OCI-M2 (cell line): ENCODE measurements around the gene TLE5.

ENCODE experiments used
- DNase-seq: peaks from one replicate; lab custom pipeline; 2025; ENCODE audit not compliant: unreplicated experiment; lab: John Stamatoyannopoulos, UW

The TLE5 gene

GRCh38 chr19:3062165-3063105 lies at the start of gene TLE5:
Gene TLE5 (minus strand): TSS chr19:3062495. CDS start chr19:3062200, 295 bp downstream.
- no peak for DNase-seq

GRCh38 chr19:3111586-3112247 lies 49.4 kb upstream of the TLE5 start:
- no peak for DNase-seq

- no peak for DNase-seq
Measured at GRCh38 chr19:3110126-3110825, 48.0 kb upstream of the TLE5 start.

GRCh38 chr19:3109491-3109890 lies 47.2 kb upstream of the TLE5 start:
- no peak for DNase-seq

- DNase-seq: no peak
Measured at GRCh38 chr19:3108775-3109174, 46.5 kb upstream of the TLE5 start.

- DNase-seq: no peak
Measured at GRCh38 chr19:3107658-3108057, 45.4 kb upstream of the TLE5 start.

GRCh38 chr19:3106509-3107141 lies 44.3 kb upstream of the TLE5 start:
- no peak for DNase-seq

- DNase-seq: no peak
Measured at GRCh38 chr19:3105641-3106508, 43.6 kb upstream of the TLE5 start.

GRCh38 chr19:3104708-3104983 lies 42.4 kb upstream of the TLE5 start:
- no peak for DNase-seq

GRCh38 chr19:3102239-3103140 lies 40.2 kb upstream of the TLE5 start:
- no peak for DNase-seq

GRCh38 chr19:3100747-3101730 lies 38.7 kb upstream of the TLE5 start:
- DNase-seq: no peak

GRCh38 chr19:3100331-3100730 lies 38.0 kb upstream of the TLE5 start:
- DNase-seq: no peak

GRCh38 chr19:3099347-3100145 lies 37.3 kb upstream of the TLE5 start:
- no peak for DNase-seq

GRCh38 chr19:3098515-3099346 lies 36.4 kb upstream of the TLE5 start:
- no peak for DNase-seq

- no peak for DNase-seq
Measured at GRCh38 chr19:3098141-3098514, 35.8 kb upstream of the TLE5 start.

- no peak for DNase-seq
Measured at GRCh38 chr19:3097442-3097871, 35.2 kb upstream of the TLE5 start.

GRCh38 chr19:3096902-3097326 lies 34.6 kb upstream of the TLE5 start:
- DNase-seq: no peak
